Stimulated activated CD4-positive, alpha-beta T cell treated with anti-CD3 and anti-CD28 coated beads, Interleukin-4, amount 100 ng/mL, for 4 hours (primary cell): ENCODE measurements around the gene ACTA2.

Experiments used
- DNase-seq, 2 experiments: peaks; one replicate each; pipeline ENCODE4 v3.0.0-alpha.2; 2020

Gene ACTA2

GRCh38 chr10:88889559-88890337 lies 62.8 kb downstream of the ACTA2 start:
- no peak for DNase-seq

GRCh38 chr10:88888810-88889445 lies 63.6 kb downstream of the ACTA2 start:
- DNase-seq, result no peak

GRCh38 chr10:88886557-88886956 lies 66.0 kb downstream of the ACTA2 start:
- DNase-seq, result no peak
